Skeletal muscle satellite cell (primary cell): ENCODE measurements around the gene PGBD5.

Source experiments
- H3K27me3 ChIP-seq: 2 replicates; pipeline ENCODE4 v1.7.0; 2013; ENCODE audit warnings: low read length; ENCODE audit not compliant: control insufficient read depth, insufficient read depth
- H3K36me3 ChIP-seq: 2 replicates; pipeline ENCODE4 v1.7.0; 2013; ENCODE audit warnings: mild to moderate bottlenecking, control low read depth, low read length; ENCODE audit not compliant: insufficient read depth
- H3K4me1 ChIP-seq: 2 replicates; pipeline ENCODE4 v1.7.0; 2013; ENCODE audit warnings: low read length; ENCODE audit not compliant: control insufficient read depth, insufficient read depth
- H3K4me2 ChIP-seq: 2 replicates; pipeline ENCODE4 v1.7.0; 2013; ENCODE audit warnings: mild to moderate bottlenecking, low read length
- H3K4me3 ChIP-seq: 2 replicates; pipeline ENCODE4 v1.7.0; 2013; ENCODE audit warnings: low read length
- H3K9ac ChIP-seq: 2 replicates; pipeline ENCODE4 v1.7.0; 2013; ENCODE audit warnings: mild to moderate bottlenecking, low read depth, low read length, moderate library complexity
- H3K9me3 ChIP-seq: replicated peaks from 2 replicates; pipeline ENCODE4 v1.7.0; 2013; ENCODE audit warnings: mild to moderate bottlenecking, control low read depth, low read length

Gene PGBD5

DNA sequence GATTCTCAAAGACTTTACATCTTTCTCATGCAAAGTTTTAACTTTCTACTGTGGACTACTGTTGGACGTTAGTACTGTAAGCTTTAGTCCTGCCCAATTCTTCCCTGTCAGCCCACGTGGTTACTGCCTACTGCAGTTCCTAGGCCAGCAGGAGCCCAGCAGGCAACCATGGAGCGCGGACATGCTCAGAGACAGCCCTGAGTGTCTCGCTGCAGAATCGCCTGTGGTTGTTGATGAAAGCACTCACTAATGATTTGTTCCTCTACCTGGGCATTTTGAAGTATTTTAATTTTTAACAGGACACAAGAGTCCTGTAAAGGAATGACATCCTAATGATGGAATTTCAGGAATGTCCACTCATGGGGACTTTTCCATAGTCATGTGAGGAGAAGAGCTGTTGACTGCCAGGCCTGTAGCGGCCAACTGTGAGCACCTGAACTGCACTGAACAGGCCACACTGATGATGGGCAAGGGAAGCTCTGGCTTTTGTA is 44.1 kb downstream of the PGBD5 start:
- Histone ChIP-seq H3K36me3 (no peaks in the 10 kb centered on the region), H3K4me1 (peaks cover 10% of the 10 kb centered on the region), H3K4me2 (no peak overlapping the region), H3K4me3 (no peak overlapping the region), H3K9ac (no peak overlapping the region), H3K9me3 (peaks cover 10% of the 10 kb centered on the region), H3K27me3 (no peaks in the 10 kb centered on the region)

DNA sequence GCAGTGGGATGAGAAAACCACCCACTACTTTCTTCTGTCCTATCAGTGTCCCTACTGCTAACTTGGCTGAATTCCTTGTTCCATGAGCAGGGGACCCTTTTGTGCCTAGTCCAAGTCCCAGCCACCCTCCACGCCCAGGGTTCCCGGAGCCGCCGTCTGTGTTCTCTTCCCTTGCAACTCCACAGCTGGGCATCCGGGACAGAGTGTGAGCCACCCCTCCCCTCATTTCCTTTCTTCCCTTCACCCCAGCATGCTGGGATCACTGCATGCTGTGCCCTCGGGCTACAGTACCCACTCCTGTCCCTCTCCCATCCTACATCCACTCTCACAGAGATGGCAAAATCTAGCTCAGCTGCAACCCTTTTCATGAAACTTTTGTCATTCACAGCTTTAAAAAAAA is 44.5 kb downstream of the PGBD5 start:
- Histone ChIP-seq H3K4me1 (peaks cover 10% of the 10 kb centered on the region), H3K9me3 (peaks cover 10% of the 10 kb centered on the region), H3K27me3 (no peaks in the 10 kb centered on the region), H3K4me2 (no peak overlapping the region), H3K4me3 (no peak overlapping the region), H3K36me3 (no peaks in the 10 kb centered on the region), H3K9ac (no peak overlapping the region)

DNA sequence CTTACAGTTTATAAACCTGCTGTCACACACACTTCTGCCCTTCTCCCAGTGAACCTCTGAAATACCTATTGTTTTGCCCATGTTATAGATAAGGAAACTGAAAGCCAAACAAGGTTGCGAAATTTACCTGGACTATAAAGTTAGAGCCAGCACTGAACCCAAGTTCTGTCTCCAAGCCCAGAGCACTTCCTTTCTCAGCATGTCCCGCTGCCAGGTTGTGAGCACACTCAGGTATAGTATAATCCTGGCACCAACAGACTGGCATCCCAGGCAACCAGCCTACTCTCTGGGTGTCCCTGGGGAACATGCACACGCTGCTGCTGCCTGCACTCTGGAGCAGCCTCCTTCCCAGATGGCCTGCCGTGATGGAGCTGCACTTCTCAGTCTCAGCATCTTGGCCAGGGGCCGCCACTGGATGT is 45.1 kb downstream of the PGBD5 start:
- H3K4me3 ChIP-seq, result no peak overlapping the region
- H3K27me3 ChIP-seq, result no peaks in the 10 kb centered on the region
- H3K9me3 ChIP-seq, result peaks cover 10% of the 10 kb centered on the region
- no peak overlapping the region for H3K9ac ChIP-seq
- H3K4me1 ChIP-seq, result peaks cover 10% of the 10 kb centered on the region
- no peaks in the 10 kb centered on the region for H3K36me3 ChIP-seq
- H3K4me2 ChIP-seq, result no peak overlapping the region

DNA sequence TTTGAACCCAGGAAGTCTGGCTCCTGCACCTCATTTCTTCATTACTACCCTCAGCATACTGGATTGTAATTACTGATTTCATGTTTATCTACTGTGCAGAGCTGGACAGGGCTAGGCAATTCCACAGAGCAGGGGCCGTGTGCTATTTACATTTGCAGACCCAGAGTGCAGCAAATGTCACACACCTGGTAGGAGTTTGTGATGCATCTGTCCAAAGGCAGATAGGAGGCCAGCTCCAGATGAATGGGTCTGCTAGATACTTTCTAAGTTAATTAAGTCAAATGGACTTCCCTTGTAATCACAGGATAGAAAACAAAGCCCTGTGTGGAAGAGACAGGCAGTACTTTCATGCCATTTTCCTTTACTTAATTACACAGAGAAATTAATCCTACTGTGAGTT is 46.2 kb downstream of the PGBD5 start:
- peaks cover 10% of the 10 kb centered on the region for H3K4me1 ChIP-seq
- no peaks in the 10 kb centered on the region for H3K36me3 ChIP-seq
- H3K27me3 ChIP-seq, result no peaks in the 10 kb centered on the region
- H3K4me2 ChIP-seq, result no peak overlapping the region
- H3K9ac ChIP-seq, result no peak overlapping the region
- no peak overlapping the region for H3K4me3 ChIP-seq
- peaks cover 10% of the 10 kb centered on the region for H3K9me3 ChIP-seq

DNA sequence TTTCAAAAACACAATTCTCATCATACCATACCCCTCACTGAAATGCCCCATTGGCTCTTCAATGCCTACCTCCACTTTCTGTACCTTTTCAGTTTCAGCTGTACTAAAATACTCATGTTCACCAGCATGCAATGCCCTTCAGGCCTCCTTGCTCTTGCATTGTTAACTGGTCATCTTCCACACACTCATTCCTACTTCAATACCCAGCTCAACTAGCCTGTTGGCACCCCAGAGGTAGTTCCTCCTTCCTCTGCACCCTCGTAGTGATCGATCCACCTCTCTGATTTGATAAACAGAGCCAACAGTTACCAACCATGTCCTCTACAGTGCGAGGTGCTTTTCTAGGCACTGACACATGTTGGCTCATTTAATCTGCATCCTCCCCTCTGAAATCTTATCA is 46.7 kb downstream of the PGBD5 start:
- Histone ChIP-seq H3K27me3 (no peaks in the 10 kb centered on the region), H3K9me3 (peaks cover 10% of the 10 kb centered on the region), H3K4me2 (no peak overlapping the region), H3K4me1 (peaks cover 10% of the 10 kb centered on the region), H3K36me3 (no peaks in the 10 kb centered on the region), H3K9ac (no peak overlapping the region), H3K4me3 (no peak overlapping the region)

DNA sequence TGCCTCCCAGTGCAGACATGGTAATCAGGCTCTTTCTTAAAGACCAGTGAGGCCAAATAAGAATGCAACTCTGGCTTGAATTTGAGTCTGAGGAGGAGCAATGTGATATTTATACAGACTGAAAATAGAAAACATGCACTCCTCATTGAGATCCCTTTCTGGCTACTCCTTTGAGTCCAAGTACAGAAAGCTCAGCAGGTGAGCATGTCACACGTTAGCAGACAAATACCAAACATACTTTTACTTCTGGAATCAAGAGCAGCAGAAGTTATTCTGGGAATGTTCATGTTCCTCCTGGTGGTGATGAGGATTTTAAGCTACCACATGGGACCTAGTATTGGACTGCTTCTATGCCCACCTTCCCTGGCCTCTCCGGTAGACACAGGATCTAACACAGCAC is 48.3 kb downstream of the PGBD5 start:
- H3K4me1 ChIP-seq, result peaks cover 10% of the 10 kb centered on the region
- H3K4me3 ChIP-seq, result no peak overlapping the region
- H3K36me3 ChIP-seq, result no peaks in the 10 kb centered on the region
- no peak overlapping the region for H3K4me2 ChIP-seq
- H3K9ac ChIP-seq, result no peak overlapping the region
- peaks cover 10% of the 10 kb centered on the region for H3K9me3 ChIP-seq
- no peaks in the 10 kb centered on the region for H3K27me3 ChIP-seq

DNA sequence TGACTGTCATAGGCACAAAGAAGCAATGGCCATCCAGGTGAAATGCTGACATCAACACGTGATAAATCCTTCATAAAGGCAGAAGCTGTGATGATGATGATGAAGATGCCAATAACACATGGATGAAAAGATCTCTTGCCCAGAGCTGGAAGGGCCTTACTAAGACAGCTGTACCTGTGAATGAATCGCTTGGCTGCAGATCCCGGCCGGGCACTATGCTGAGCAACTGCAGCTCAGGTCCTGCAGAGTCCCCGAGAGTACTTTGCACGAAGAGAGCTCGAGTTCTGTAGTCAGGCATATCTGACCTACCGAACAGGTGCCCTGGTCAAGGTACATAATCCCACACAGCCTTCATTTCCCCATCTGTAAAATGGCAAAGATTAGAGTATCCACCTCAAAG is 48.8 kb downstream of the PGBD5 start:
- Histone ChIP-seq H3K36me3 (no peaks in the 10 kb centered on the region), H3K27me3 (no peaks in the 10 kb centered on the region), H3K9ac (no peak overlapping the region), H3K4me3 (no peak overlapping the region), H3K4me2 (no peak overlapping the region), H3K9me3 (peaks cover 10% of the 10 kb centered on the region), H3K4me1 (peaks cover 7% of the 10 kb centered on the region)

DNA sequence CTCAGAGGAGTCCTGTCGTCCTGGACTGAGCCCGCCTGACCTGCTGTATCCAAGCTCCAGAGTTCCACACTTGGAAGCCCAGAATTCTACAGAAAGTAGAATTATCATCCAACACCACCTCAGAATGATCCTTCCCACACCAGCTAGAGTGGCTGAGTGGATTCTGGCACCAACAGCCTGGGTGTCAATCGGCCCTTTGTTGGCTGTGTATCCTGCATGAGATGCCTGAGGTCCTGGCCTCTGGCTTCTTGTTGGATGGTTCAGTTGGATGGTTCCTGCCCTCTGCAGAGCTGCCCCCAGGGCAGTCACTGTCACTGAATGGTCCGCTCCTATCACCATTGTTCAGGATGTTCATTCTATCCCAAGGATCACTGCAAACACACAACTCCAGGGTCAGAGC is 49.8 kb downstream of the PGBD5 start:
- H3K27me3 ChIP-seq, result no peaks in the 10 kb centered on the region
- no peaks in the 10 kb centered on the region for H3K36me3 ChIP-seq
- H3K4me1 ChIP-seq, result no peaks in the 10 kb centered on the region
- H3K4me3 ChIP-seq, result no peak overlapping the region
- H3K9me3 ChIP-seq, result peaks cover 10% of the 10 kb centered on the region
- no peak overlapping the region for H3K9ac ChIP-seq
- H3K4me2 ChIP-seq, result no peak overlapping the region

DNA sequence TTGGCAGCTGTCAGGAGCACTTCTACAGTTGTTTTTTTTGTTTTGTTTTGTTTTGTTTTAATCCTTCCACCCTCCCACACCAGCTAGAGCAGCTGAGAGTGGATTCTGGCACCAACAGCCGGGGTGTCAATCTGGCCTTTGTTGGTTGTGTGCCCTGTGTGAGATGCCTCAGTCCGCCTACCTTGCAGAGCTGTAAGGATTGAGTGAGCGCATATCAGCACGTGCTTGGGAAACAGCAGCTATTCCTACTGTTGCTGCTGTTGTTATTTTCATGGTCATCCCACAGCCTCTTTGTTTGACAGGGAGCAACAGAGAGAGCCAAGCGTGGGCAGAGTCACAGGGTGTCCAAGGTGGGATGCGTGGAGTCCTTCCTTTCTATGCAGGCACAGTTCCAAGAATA is 50.4 kb downstream of the PGBD5 start:
- no peaks in the 10 kb centered on the region for H3K27me3 ChIP-seq
- no peaks in the 10 kb centered on the region for H3K36me3 ChIP-seq
- H3K9me3 ChIP-seq, result peaks cover 10% of the 10 kb centered on the region
- no peaks in the 10 kb centered on the region for H3K4me1 ChIP-seq
- H3K4me2 ChIP-seq, result no peak overlapping the region
- H3K4me3 ChIP-seq, result no peak overlapping the region
- H3K9ac ChIP-seq, result no peak overlapping the region

DNA sequence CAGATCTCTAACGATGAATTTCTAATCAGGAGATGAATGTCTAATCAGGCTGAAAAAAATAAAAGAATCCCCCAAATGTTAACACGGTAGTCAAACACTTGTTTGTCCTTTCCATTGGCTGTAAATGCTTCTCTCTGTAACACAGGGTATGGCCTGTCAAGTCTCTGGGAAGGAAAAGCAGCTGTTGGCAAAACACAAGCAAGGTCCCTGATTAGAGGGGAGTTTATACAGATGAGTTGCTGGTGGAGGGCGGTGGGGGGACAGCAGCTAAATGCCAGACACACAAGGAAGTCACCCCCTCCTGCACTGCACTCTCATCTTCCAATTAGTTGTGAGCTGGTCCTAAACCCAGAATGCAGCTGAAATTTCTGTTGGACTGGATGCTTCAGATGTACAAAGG is 51.0 kb downstream of the PGBD5 start:
- Histone ChIP-seq H3K27me3 (no peaks in the 10 kb centered on the region), H3K4me3 (no peak overlapping the region), H3K4me1 (no peaks in the 10 kb centered on the region), H3K9me3 (peaks cover 10% of the 10 kb centered on the region), H3K9ac (no peak overlapping the region), H3K36me3 (no peaks in the 10 kb centered on the region), H3K4me2 (no peak overlapping the region)

DNA sequence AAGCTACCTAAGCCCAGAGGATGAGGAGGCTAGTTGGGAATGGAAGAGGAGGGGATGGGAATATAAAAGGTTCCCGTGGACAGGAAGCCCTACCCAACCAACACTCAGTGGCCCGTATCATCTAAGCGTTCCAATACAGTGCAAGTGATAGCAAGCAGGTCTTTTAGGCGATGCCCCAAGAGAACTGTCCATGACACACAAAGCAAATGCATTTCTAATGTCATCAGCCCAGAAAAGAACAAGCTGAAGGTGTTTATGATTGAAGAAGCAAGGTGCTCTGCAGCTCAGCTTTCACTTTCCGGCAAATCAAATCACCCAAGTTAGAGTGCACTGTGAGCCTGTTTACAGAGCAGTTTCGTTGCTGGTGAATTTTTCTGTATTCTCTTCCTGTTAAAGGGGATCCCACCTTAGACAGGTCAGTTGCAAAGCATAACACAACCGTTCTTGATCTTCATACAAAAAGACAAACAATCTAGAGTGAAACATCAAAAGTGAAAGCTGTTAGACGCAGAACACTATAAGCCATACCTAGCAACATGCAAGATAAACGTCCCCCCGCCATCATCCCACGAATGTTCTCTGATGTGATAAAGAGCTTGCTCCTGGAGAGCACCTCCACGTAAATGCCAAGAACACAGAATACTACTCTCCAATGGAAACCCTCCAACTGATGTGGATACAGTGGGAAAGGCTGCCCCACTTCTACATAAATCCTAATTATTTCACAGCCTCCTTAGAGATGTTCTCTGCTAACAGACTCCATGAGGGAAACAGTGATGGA is 54.0 kb downstream of the PGBD5 start:
- no peak overlapping the region for H3K4me3 ChIP-seq
- no peak overlapping the region for H3K4me2 ChIP-seq
- H3K4me1 ChIP-seq, result no peaks in the 10 kb centered on the region
- no peaks in the 10 kb centered on the region for H3K9me3 ChIP-seq
- H3K27me3 ChIP-seq, result no peaks in the 10 kb centered on the region
- no peaks in the 10 kb centered on the region for H3K36me3 ChIP-seq
- no peak overlapping the region for H3K9ac ChIP-seq

DNA sequence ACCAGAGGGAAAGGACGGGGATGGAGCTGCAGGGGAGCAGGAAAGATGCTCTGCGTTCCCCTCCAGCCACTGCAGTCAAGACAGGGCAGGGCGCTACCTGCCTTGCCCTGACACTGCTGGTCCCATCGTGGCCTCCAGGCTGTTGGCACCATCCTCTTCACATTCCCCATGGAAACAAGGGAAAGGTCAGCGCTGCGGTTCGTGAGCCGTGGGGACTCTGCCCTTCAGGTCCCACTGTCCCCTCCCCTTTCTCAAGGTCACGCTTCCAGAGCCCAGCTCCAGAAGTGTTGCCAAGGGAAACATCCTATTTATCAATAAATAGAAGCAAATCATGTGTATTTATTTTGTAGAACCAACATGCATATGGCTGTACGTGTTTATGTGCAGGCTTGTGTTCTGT is 56.0 kb downstream of the PGBD5 start:
- Histone ChIP-seq H3K4me1 (no peaks in the 10 kb centered on the region), H3K27me3 (no peaks in the 10 kb centered on the region), H3K4me2 (no peak overlapping the region), H3K4me3 (no peak overlapping the region), H3K9ac (no peak overlapping the region), H3K9me3 (no peaks in the 10 kb centered on the region), H3K36me3 (no peaks in the 10 kb centered on the region)
